Ascending aorta (tissue), 2 donors: ENCODE data around the gene PDIA5. TPM values are rescaled to one million over a fixed set of nuclear protein-coding genes. Genes with fewer than 3 reads are reported as not detected.

Source experiments
- DNase-seq, 2 donors: peaks; one replicate each; pipeline ENCODE4 v3.0.0-alpha.2; 2019; ENCODE audit warnings: low spot score in 2 of 2
- H3K27ac ChIP-seq, 2 donors: fragments of 200-600 bp; sonication (generic); one replicate each; pipeline ENCODE4 v1.5.1; 2016 to 2017; ENCODE audit warnings: mild to moderate bottlenecking in 1 of 2
- H3K27me3 ChIP-seq: fragments of 200-600 bp; sonication (generic); one replicate; pipeline ENCODE4 v1.5.1; 2017
- H3K36me3 ChIP-seq, 2 donors: fragments of 200-600 bp; sonication (generic); one replicate each; pipeline ENCODE4 v1.5.1; 2016
- H3K4me1 ChIP-seq, 2 donors: fragments of 200-600 bp; sonication (generic); one replicate each; pipeline ENCODE4 v1.5.1; 2016 to 2017; ENCODE audit warnings: mild to moderate bottlenecking in 1 of 2
- H3K4me3 ChIP-seq, 2 donors: fragments of 200-600 bp; sonication (generic); one replicate each; pipeline ENCODE4 v1.5.1; 2016 to 2017; ENCODE audit warnings: mild to moderate bottlenecking in 1 of 2
- H3K9me3 ChIP-seq, 2 donors: fragments of 200-600 bp; sonication (generic); one replicate each; pipeline ENCODE4 v1.5.1; 2016
- intact Hi-C: fragments of 100-400 bp; cut with DNase I; formaldehyde crosslinking; loops from one replicate; pipeline ENCODE4 v1.15.1; 2023
- total RNA-seq: library from RNA; depleted of rRNA; stranded (reverse); fragments of >200 nt; gene quantifications from one replicate; pipeline ENCODE4 v1.1.0, GENCODE V29; 2016
- TF ChIP-seq, protein P1 (sequence below), 3 experiments: fragments of 200-600 bp in 2 of 3; fragments of 450-650 bp in 1 of 3; sonication (generic) in 2 of 3; IDR thresholded peaks; one replicate each; pipeline ENCODE4 v1.5.1; 2016 to 2019; ENCODE audit warnings: antibody characterized with exemption in 3 of 3, mild to moderate bottlenecking in 1 of 3, moderate library complexity in 1 of 3

The PDIA5 gene
- total RNA-seq, 1 donor from 2014 or later, result 21.3 TPM

DNA sequence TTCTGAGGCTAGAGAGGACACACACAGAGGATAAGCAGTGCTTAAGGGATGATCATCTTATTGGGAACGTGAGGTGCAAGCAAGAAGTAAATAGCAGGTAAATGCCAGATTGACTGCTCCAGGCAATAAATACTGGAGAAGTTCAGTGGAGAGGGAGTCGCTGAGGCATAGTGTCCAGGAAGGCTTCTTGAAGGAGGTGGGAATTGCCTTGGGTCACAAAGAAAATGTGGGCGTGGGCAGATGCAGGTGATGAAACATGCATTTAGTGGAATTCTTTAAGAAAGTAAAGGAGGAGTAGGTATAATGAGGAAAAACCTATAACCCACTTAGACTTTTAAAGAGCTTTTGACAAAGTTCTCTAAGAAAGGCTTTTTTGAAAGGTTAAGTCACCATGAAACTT is 31.8 kb upstream of the PDIA5 start:
- Histone ChIP-seq H3K27me3 (no peaks in the 10 kb centered on the region), H3K36me3 (no peaks in the 10 kb centered on the region), H3K4me3 (no peak overlapping the region), H3K4me1 (peaks cover 0 to 15% of the 10 kb centered on the region in 2 donors), H3K9me3 (no peaks in the 10 kb centered on the region), H3K27ac (no peak overlapping the region)
- TF ChIP-seq, protein P1, sequence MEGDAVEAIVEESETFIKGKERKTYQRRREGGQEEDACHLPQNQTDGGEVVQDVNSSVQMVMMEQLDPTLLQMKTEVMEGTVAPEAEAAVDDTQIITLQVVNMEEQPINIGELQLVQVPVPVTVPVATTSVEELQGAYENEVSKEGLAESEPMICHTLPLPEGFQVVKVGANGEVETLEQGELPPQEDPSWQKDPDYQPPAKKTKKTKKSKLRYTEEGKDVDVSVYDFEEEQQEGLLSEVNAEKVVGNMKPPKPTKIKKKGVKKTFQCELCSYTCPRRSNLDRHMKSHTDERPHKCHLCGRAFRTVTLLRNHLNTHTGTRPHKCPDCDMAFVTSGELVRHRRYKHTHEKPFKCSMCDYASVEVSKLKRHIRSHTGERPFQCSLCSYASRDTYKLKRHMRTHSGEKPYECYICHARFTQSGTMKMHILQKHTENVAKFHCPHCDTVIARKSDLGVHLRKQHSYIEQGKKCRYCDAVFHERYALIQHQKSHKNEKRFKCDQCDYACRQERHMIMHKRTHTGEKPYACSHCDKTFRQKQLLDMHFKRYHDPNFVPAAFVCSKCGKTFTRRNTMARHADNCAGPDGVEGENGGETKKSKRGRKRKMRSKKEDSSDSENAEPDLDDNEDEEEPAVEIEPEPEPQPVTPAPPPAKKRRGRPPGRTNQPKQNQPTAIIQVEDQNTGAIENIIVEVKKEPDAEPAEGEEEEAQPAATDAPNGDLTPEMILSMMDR (IDR thresholded peaks at IDR 0.05), result no peak
- intact Hi-C loops, result loop anchor here (5.0 kb wide), 1 partner anchor 52 kb away; no protein-coding TSS in a partner anchor
- DNase-seq, result no peak

DNA sequence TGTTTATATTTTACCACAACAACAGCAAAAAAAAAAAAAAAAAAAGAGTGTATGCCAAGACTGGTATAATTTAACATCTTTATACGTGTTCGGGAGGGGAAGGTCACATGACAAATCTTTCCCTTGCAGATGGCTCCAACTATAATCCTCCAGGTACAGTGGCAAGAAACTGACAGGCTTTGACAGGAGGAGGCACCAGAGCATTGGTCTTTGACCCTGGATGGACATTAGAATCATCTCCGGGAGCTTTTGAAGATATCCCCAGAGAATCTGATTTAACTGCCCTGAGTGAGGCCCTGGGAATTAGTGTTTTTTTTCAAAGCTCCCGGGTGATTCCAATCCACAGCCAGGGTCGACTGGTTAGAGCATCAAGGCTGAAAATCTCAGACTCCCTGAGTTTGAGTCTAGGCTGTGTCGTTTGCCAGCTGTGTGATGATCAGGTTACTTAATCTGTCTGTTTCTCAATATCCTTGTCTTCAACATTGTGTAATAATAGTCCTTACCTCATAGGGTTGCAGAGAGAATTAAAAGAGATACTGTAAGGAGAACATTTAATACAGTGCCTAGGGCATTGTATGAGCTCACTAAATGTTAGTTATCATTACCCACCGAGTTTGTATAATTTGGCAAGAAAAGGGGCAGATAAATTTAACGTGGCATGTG is 30.3 kb upstream of the PDIA5 start:
- Histone ChIP-seq H3K4me3 (no peak overlapping the region), H3K27me3 (no peaks in the 10 kb centered on the region), H3K4me1 (peaks cover 0 to 15% of the 10 kb centered on the region in 2 donors), H3K27ac (peak overlapping the region; percentile 62 to 64), H3K36me3 (no peaks in the 10 kb centered on the region), H3K9me3 (no peaks in the 10 kb centered on the region)
- intact Hi-C loops, result loop anchor here (1.0 to 5.0 kb wide), 3 partner anchors 31 to 242 kb away; partner anchors contain the start of genes PDIA5 and SLC49A4
- TF ChIP-seq, protein P1 (IDR thresholded peaks at IDR 0.05), result no peak
- DNase-seq, result peak in 1 of 2 donors; percentile 70

DNA sequence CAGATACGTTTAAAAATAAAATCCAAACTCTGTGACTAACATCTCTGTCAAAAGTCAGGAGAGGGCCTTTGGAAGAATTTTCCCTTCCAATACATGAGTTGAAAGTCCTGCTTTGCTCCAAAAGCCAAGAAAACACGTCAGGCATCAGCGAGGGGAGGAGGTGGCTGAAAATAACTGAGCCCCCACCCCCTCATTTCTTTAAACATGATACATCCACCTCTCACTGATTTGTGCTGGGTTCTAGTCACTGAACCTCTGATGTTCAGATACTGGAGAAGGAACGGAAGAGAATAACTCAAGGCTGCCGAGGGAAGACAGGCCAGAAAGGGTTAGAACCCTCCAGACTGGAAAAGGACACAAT is 29.8 kb upstream of the PDIA5 start:
- DNase-seq, result peak in 1 of 2 donors; percentile 82
- Histone ChIP-seq H3K4me1 (peaks cover 0 to 15% of the 10 kb centered on the region in 2 donors), H3K27me3 (no peaks in the 10 kb centered on the region), H3K4me3 (no peak overlapping the region), H3K9me3 (no peaks in the 10 kb centered on the region), H3K36me3 (no peaks in the 10 kb centered on the region), H3K27ac (peak overlapping the region; percentile 62 to 64)
- intact Hi-C loops, result loop anchor here (1.0 to 5.0 kb wide), 3 partner anchors 30 to 242 kb away; partner anchors contain the start of genes PDIA5 and SLC49A4
- TF ChIP-seq, protein P1 (IDR thresholded peaks at IDR 0.05), result no peak

DNA sequence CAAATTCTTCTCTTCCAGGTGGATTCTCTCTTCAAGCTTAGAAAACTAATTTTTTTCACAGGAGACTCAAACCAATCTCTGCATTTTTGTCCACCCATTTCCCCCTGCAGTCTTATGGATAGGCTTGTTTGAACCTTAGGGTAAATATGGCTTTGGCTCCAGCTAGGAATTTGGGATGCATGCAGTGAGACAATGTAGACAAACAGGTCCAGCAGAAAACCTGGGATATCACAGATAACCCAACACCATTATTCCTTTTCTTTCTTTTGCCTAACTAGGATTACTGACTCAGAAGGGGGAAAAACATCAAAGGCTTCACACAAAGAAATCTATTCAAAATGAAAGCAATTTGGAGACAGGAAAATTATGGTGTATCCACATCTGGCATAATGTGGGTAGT is 28.1 kb upstream of the PDIA5 start:
- no peaks in the 10 kb centered on the region for H3K9me3 ChIP-seq
- TF ChIP-seq, protein P1 (IDR thresholded peaks at IDR 0.05), result no peak
- no peak overlapping the region for H3K27ac ChIP-seq
- H3K4me1 ChIP-seq, result peaks cover 0 to 15% of the 10 kb centered on the region in 2 donors
- intact Hi-C loops, result loop anchor here (5.0 kb wide), 1 partner anchor 49 kb away; no protein-coding TSS in a partner anchor
- no peaks in the 10 kb centered on the region for H3K36me3 ChIP-seq
- H3K27me3 ChIP-seq, result no peaks in the 10 kb centered on the region
- no peak overlapping the region for H3K4me3 ChIP-seq
- DNase-seq, result no peak

DNA sequence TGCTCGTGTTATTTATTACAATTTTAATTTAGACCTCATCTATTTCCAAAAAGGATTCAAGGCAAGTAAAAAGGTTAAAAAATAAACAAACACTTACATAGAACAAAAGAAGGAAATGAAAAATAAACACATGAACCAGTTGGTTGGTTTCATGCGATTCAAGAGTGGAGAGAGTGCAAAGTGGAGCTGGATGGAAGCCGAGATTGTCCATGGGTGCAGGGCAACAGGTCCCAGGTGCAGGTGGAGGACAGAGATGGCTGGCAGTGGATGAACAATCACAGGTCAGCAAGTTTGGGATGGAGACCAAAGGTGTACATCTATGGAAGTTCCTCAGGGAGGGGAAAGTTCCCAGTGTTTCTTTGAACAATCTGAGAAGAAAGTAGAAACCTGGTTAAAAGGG is 27.6 kb upstream of the PDIA5 start:
- Histone ChIP-seq H3K27me3 (no peaks in the 10 kb centered on the region), H3K4me3 (no peak overlapping the region), H3K9me3 (no peaks in the 10 kb centered on the region), H3K27ac (no peak overlapping the region), H3K36me3 (no peaks in the 10 kb centered on the region), H3K4me1 (peaks cover 0 to 15% of the 10 kb centered on the region in 2 donors)
- intact Hi-C loops, result loop anchor here (5.0 kb wide), 1 partner anchor 48 kb away; no protein-coding TSS in a partner anchor
- no peak for DNase-seq
- TF ChIP-seq, protein P1 (IDR thresholded peaks at IDR 0.05), result no peak
